Activated CD8-positive, alpha-beta memory T cell treated with anti-CD3 and anti-CD28 coated beads for 4 hours (primary cell): ENCODE results near the gene IFIT3.
"Not testable (repeated sequence)": the region's sequence is repeated elsewhere in the genome, so short reads cannot be mapped to it uniquely, and the experiment has no call there.

Source experiments
- DNase-seq, 2 donors: peaks; one replicate each; pipeline ENCODE4 v3.0.0-alpha.2; 2020; ENCODE audit warnings: low read depth in 2 of 2

The IFIT3 gene

DNA sequence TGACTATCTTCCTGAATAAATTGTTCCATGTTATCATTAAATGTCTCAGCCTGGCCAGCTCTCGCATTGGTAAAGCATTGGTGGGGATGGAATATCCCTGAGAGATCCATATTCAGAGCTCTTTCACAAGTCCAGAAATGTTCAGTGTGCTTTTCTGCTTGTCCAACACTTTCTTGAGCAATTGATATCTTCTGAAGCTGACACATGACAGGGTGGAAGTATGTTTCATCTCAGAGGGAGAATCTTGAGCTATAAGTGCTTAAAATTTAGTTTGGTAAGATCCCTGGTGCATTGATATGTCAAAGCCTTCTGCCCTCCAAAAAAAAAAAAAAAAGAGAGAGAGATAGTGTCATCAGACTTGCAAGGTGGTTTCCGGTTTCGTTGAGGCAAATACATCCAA is 7.4 kb downstream of the IFIT3 start:
- DNase-seq, result no peak

DNA sequence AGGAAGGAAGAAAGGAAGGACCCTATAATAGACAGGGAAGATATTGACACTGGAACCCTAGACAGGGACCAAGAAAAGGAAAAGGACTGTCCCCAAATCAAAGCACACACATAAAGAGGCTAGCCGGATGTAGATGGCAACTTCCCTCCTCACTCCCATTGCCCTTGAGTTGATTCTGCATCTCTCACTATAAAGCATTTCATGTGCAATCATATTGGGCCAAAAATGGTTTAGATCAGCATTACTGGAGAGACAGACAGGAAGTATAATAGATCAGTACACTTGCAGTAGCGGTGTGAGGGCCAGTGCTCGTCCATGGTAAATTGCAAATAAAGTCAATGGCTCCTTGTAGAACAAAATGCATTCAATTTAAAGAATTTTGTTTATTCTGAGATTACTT is 8.4 kb downstream of the IFIT3 start:
- no peak for DNase-seq

DNA sequence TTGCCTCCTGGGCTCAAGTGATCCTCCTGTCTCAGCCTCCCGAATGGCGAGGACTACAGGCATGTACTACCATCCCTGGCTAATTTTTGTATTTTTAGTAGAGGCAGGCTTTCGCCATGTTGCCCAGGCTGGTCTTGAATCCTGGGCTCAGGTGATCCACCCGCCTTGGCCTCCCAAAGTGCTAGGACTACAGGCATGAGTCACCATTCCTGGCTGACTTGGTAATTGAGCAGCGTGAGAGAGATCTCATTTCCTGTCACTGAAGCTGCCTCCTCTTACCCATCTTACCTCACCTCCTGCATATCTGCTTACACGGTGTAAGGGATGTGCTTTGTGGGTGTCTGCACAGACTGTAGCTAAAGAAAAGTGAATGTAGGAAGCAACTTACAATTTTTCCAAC is 9.7 kb downstream of the IFIT3 start:
- no peak for DNase-seq

DNA sequence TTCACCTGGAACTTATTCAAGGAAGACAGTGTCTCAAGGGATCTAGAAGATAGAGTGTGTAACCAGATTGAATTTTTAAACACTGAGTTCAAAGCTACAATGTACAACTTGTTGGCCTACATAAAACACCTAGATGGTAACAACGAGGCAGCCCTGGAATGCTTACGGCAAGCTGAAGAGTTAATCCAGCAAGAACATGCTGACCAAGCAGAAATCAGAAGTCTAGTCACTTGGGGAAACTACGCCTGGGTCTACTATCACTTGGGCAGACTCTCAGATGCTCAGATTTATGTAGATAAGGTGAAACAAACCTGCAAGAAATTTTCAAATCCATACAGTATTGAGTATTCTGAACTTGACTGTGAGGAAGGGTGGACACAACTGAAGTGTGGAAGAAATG is 10.9 kb downstream of the IFIT3 start:
- no peak for DNase-seq

DNA sequence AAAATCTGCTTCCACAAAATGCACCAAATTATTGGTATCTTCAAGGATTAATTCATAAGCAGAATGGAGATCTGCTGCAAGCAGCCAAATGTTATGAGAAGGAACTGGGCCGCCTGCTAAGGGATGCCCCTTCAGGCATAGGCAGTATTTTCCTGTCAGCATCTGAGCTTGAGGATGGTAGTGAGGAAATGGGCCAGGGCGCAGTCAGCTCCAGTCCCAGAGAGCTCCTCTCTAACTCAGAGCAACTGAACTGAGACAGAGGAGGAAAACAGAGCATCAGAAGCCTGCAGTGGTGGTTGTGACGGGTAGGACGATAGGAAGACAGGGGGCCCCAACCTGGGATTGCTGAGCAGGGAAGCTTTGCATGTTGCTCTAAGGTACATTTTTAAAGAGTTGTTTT is 12.1 kb downstream of the IFIT3 start:
- no peak for DNase-seq

DNA sequence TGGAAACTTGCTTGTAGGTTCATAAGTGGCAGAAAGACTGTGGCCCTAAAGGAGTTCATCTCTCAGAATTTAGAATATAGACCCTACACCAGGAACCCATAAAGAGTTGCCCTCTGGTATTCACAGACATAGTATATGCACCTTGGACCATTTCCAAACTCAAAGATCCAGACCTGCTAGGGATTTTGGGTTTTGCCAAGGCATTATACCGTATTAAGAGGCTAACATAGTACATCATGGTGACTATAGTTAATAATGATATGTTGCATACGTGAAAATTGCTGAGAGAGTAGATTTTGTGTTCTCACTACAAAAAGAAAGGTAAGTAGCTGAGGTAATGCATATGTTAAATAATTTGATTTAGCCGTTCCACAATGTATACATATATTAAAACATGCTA is 13.9 kb downstream of the IFIT3 start:
- DNase-seq, result no peak

DNA sequence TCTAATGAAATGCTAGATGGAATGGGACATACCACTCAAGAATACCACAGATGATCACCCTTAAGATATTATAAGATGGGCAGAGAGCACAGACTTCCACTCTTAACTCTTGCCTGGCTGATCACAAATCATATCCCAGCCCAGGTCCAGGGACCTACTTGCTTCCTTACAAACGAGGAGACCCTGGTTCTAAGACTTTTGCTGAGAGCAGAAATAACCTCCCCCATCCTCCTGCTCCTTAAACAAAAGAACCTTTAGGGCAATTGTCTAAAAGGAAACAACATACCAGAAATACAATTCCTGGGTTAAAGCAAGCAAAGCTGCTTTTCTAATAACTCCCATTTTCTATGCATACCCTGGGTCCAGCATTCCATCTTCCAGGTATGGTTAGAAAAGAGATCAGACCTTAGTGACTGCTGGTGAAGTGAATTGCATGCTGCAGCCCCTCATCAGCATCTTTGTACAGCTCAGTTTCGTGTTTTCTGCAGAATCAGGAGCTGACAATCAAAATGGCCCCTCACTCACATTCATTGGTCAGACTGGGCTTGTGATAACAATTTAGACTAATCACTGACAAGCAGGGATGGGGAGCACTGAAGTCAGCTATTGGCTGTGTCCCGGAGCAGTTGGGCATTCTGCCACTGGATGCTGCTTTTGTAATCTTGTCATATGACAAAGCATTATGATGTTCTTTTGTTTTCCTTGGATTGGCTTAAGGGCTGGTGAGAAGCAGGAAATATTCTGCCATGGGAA is 14.6 kb downstream of the IFIT3 start:
- no peak for DNase-seq

DNA sequence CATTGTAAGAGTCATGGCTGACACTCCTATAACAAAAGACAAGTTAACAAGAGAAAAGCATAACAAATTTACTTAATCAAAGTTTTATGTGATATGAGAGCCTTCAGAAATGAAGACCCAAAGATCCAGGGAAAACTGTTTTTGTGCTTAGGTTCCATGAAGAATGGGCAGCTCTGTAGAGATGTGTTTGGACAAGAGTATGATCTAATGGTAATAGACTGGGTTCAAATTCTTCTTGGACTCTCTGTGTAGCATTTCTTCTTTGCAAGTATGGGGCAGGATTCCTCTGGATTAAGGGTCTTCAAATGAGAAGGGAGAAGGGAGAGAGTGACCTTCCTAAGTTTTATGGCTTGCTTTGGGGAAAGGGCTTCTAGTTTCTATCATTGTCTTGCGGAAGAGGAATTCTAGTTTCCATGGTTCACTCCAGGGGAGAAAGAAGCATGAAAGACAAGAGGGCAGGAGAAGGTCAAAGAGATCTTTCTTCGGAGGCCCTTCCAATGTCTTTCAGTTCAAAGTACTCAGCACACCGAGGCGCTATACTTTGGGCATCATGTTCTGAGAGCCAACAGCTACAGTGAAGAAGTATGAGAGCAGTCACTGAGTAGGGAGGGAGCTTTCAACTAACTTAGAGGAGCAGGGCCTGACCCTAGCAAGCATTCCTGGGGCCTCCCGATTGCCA is 15.4 kb downstream of the IFIT3 start:
- DNase-seq, result no peak

DNA sequence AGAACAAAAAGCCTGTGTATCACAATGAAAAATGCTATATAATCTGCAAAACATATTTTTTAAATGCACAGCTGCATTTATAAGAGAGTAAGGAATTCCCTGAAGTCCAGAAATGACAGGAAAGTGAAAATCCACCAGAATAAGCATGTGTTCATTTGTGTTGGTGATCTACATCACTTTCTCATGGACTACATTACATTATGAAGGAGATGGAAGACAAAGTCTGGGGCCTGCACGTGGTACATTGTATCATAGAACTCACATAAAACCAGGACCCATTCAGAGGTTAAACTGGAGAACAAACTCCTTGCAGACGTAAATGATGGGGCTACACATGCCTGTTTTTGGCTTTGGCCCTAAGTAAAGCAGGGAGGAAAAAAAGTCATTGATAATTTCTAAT is 16.4 kb downstream of the IFIT3 start:
- no peak for DNase-seq

DNA sequence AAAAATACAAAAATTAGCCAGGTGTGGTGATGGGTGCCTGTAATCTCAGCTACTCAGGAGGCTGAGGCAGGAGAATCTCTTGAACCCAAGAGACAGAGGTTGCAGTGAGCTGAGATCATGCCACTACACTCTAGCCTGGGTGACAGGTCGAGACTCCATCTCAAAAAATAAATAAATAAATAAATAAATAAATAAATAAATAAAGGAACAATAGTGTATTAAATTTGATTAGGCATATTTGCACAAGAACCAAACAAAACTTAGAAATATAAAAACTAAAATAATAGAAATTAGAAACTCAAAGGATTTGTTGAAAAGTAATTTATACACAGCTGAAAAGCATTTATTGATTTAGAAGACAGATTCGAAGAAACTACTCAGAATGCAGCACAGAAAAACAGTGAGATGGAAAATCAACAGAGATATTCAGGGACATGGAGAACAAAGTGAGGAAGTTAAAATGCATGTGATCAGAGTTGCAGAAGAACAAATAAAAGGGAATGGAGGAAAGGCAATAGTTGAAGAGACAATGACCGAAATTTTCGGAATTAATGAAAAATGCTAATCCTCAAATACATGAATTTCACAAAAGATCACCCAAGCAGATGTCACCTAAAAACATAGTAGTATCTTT is 17.7 kb downstream of the IFIT3 start:
- no peak for DNase-seq

DNA sequence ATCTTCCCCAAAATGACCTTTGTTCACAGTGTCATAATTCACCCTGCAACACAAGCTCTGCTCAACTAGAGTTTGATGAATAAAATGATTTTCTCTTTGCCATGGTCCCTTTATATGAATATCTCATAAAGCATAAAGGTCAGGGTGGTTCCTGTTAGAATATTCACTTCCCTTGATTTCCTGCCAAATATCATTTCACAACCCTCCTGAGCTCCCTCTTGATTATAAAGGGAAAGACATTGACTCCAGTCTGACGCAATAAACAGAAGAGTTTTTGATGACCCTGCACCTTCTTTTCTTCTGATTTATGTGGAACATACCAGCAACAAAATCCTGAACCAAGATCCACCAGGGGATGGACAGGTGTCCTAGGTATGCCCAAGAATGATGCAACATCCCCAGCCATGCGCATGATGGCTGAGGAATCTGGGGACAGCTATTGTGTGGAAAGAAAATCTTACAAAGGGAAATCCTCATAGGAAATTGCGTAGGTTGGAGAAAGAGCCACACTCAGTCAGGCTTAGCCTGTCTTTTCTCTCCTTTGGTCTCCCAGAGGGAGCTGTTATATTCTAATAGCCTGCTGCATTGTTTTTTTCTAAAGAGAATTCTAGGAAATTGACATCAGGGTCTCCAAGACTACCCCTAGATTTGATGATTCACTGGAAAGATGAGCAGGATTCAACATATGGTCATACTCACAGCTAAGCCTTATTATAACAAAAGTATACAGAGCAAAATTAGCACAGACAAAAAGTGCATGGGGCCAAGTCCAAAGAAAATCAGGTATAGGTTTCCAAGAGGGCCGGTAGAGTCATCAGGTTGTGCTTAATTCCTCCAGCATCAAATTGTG is 18.8 kb downstream of the IFIT3 start:
- no peak for DNase-seq

DNA sequence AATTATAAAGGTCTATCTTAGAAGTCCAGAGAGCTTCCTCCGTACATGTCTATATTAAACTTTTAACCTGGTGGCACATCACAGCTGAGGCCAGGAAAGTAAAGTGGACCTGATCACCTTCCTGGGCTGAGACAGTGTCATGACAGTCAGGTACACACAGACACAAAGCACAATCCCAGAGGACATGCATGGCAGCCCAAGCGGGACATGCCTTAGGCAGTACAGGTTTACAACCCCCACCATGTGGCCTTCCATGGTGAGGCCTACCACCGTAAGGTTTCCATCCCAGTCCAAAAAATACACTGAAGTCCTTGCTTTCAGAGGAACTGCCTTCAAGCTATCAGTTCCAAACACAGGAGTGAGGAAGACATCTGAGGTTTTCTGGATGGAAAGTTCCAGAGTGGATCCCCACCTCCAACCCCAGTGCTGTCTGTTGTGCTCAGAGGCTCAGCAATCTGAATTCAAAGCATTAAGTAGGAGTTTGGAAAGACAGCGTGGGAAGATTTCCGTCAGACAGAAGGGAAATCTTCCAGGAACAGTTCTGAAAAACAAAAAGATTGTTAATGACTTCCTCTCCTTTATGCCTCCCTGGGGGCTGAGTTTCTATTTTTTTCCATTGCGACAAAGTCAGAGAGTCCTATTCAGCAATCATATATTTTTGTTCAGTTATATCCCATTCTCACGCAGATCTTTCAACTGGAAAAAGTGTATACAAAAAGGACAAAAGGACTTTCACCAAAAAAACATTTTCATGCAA is 20.1 kb downstream of the IFIT3 start:
- no peak for DNase-seq

DNA sequence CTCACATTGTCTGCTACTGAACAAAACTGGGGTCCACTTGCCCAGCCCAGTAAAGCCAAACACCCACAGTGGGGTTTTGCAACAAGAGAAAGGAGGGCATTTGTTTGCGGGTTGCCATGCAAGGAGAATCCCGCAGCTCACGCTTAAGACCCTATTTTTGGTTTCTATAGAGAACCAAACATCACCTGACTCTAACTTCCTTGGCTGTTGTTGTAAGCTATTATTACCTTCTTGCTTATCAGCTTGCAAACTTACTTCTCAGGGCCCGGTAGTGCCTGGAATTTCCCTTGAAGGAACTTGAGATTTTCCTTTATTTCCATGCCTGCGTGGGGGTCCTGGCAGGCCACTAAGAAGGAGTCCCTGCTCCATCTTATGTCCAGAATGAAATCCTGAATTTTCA is 20.7 kb downstream of the IFIT3 start:
- no peak for DNase-seq

DNA sequence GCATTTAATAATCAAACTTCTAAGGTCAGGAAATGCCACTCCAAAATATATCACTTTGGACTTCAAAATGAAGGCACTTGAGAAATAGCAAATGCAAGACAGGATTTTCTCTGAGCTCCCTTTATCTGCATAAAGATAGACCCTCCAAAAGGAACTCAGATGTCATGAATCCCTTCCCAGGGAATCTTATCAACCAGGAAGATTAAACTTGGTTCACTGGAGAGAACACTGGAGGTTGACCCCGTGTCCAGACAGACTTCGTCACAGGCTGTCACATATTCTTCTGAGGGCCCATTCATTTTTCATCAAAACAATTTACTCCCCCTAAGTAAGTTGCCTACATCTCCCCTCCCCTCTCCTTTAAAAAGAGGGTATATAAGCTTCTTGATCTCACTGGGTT is 21.2 kb downstream of the IFIT3 start:
- no peak for DNase-seq

DNA sequence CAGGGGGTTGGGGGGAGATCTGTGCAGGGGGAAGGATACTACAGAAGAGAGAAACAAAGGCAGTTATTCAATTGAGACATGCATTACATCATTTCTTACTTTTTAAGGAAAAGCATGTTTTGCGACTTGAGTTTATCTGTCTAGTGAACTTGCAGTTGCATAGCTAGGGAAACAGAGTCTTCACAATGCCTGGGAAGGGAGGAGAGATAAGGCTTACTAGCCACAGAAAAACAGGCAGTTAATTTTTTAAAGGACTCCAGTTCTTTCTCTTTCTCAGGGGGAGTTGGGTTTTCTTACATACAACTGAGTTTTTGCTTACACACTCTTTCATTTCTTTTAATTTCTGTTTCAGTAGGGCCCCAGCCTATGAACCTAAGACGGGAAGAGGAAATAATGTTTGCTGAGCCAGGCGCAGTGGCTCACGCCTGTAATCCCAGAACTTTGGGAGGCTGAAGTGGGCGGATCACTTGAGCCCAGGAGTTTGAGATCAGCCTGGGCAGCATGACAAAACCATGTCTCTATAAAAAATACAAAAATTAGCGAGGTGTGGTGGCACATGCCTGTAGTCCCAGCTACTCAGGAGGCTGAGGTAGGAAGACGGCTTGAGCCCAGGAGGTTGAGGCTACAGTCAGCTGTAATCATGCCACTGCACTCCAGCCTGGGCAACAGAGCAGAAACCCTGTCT is 23.0 kb downstream of the IFIT3 start:
- DNase-seq, result not testable (repeated sequence)

DNA sequence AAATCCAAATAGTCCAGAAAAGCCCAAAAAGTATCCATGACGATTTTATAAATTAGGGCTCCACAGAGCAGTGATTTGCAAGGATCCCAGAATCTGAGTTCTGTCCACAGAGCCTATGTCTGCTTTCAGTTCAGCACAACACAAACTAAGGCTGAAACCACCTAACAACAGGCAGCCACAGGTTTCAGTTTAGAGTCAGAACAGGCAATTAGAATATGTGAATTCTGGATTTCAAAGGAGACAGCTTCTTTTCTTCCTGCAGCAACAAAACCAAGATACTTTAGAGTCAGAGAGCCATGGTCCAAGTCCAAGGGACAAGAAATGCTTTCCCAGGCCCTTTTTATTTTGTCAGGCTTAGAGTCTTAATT is 23.6 kb downstream of the IFIT3 start:
- DNase-seq, result no peak

DNA sequence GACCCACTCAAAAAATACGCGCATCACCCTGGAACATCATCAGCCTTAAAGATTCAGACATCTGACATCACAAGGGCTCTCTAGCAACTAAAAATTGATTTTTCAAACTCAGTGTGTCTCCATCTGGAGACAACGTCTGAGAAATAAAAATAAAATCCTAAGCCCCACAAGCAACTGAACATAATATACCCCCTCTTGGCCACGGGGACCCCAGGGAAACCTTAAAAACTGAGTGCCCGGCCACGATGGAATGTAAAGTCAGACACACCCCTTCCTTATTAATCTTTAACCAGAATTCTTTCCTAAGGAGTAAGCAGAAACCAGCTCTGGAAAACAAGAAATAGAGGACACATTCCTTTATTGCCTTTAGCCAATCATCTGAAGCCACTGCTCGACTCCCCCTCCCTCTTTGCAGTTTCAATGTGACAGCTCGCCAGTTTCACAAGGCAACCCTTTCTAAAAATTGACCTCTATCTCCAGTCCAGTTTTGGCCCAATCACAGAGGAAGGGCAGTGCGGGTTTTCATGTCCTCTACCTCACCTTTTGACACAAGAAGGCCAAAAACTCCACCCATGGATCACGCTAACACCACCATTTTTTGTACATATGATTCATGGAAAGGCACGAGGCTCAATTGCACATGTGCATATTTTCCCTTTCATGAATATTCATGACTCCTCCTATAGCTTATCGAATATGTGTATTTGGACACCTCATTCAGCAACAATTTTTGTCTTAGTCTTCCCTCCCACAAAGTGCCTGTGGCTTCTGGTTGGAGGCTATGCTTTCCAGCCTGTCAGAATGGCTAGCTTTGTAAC is 24.2 kb downstream of the IFIT3 start:
- DNase-seq, result no peak

DNA sequence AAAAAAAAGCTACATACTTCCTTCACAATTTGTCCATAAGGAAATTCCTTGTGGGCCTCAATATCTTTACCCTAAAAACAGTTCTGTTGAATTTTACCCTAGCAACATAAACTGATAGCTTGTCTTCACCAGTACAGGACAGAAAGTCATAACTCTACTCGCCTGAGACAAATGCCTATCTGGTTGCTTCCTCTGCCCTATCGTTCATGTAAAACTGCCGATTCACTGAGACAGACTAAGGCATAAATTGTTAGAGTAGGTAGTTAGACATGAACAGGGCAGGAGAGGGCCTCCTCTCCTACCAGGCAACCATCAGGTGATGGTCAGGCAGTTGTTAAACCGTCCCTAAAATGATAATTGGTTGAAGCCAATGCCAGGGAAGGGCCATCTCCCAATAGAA is 25.0 kb downstream of the IFIT3 start:
- no peak for DNase-seq

DNA sequence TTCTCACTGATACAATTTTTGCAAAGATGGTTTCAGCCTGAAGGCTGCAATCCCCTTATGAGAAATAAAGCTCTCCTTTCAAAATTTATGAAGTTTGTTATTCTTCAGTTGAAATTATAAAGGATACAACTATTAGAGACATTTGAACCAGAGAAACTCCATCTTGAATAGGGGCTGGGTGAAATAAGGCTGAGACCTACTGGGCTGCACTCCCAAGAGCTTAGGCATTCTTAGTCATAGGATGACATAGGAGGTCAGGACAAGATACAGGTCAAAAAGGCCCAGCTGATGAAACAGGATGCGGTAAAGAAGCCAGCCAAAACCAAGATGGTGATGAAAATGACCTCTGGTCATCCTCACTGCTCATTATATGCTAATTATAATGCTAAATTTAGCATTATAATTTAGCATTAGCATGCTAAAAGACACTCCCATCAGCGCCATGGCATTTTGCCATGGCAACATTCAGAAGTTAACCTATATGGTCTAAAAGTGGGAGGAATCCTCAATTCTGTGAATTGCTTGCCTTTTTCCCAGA is 27.7 kb downstream of the IFIT3 start:
- DNase-seq, result no peak

DNA sequence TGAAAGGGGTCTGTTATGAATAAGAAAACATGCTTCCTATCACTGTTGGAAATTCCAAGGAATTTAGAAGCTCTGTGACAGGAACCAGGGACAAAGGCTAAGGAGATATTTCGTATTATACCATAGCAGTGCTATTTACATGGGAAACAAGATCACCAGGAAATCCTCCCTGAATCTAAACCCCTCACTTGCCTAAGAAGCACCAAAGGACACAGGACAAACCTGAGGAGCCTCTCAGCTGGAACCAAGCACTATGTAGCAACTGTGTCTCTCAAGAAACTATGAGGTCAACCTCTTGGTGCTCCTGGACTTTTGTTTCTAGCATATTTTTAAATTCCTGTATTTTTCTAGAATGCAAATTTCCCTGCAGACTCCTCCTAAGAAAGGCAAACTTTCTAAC is 29.3 kb downstream of the IFIT3 start:
- DNase-seq, result no peak
